Gastroesophageal sphincter (tissue), 4 donors: ENCODE data around the gene CDC42. TPM values are rescaled to one million over a fixed set of nuclear protein-coding genes. Genes with fewer than 3 reads are reported as not detected.

ENCODE experiments used
- ATAC-seq: fragments of 150-250 bp; one replicate; pipeline ENCODE4 v1.9.1; 2016; ENCODE audit warnings: mild to moderate bottlenecking, moderate library complexity
- H3K27ac ChIP-seq, 4 donors: fragments of 200-600 bp; sonication (generic) in 3 of 4; 1 replicate in 3 of 4; 2 replicates in 1 of 4; pipeline ENCODE4 v1.5.1; 2016 to 2019
- H3K27me3 ChIP-seq: fragments of 200-600 bp; sonication (generic); one replicate; pipeline ENCODE4 v1.5.1; 2019
- H3K36me3 ChIP-seq, 2 donors: fragments of 200-600 bp; sonication (generic); one replicate each; pipeline ENCODE4 v1.5.1; 2019; ENCODE audit warnings: control low read depth in 1 of 2
- H3K4me1 ChIP-seq, 3 donors: fragments of 200-600 bp; sonication (generic); 1 replicate in 2 of 3; 2 replicates in 1 of 3; pipeline ENCODE4 v1.5.1; 2016 to 2019; ENCODE audit warnings: control low read depth in 2 of 3
- H3K4me3 ChIP-seq, 2 donors: fragments of 200-600 bp; sonication (generic); one replicate each; pipeline ENCODE4 v1.5.1; 2019; ENCODE audit warnings: mild to moderate bottlenecking in 1 of 2, moderate library complexity in 1 of 2
- H3K9me3 ChIP-seq, 3 donors: fragments of 200-600 bp; sonication (generic); one replicate each; pipeline ENCODE4 v1.5.1; 2017 to 2019; ENCODE audit warnings: control low read depth in 2 of 3
- CTCF ChIP-seq, 4 experiments: fragments of 200-600 bp in 2 of 4; fragments of 450-650 bp in 2 of 4; sonication (generic) in 1 of 4; IDR thresholded peaks; one replicate each; pipeline ENCODE4 v1.5.1; 2017 to 2019; ENCODE audit warnings: antibody characterized with exemption in 4 of 4, mild to moderate bottlenecking in 2 of 4, moderate library complexity in 2 of 4
- EP300 ChIP-seq: sonication (generic); formaldehyde crosslinking; IDR thresholded peaks from one replicate; pipeline ENCODE4 v1.6.1; 2017; ENCODE audit warnings: antibody characterized with exemption, mild to moderate bottlenecking
- POLR2A ChIP-seq, 2 donors: fragments of 450-650 bp; IDR thresholded peaks; one replicate each; pipeline ENCODE4 v1.6.1; 2017; ENCODE audit warnings: antibody characterized with exemption in 2 of 2, mild to moderate bottlenecking in 2 of 2, moderate library complexity in 1 of 2
- POLR2AphosphoS5 ChIP-seq: sonication (generic); formaldehyde crosslinking; IDR thresholded peaks from one replicate; pipeline ENCODE4 v1.6.1; 2017; ENCODE audit warnings: antibody characterized with exemption
- WGBS, 2 donors: methylation state at CpG; one replicate each; pipeline ENCODE4 v1.1.5; 2018; ENCODE audit warnings: low coverage in 1 of 2; 5-methylcytosine and 5-hydroxymethylcytosine counted together
- total RNA-seq, 4 donors: library from RNA; depleted of rRNA; stranded (reverse); fragments of >200 nt; gene quantifications; one replicate each; pipeline ENCODE4 v1.1.0, GENCODE V29; 2016

Gene CDC42
- total RNA-seq, 4 donors from 2014 or later: 190 to 309 (median 205) TPM

- H3K27me3 ChIP-seq: no peaks in the 10 kb centered on the region
- H3K4me3 ChIP-seq: no peak overlapping the region
- no peak overlapping the region for H3K27ac ChIP-seq
- 100% methylated on average over 2 to 4 of the region's 8 CpGs for WGBS, 2 donors
- no peak for ATAC-seq
- H3K36me3 ChIP-seq: peaks cover 0 to 9% of the 10 kb centered on the region in 2 donors
- H3K4me1 ChIP-seq: no peaks in the 10 kb centered on the region
- TF ChIP-seq POLR2A (IDR thresholded peaks at IDR 0.05) (no peak), CTCF (IDR thresholded peaks at IDR 0.05) (no peak), POLR2AphosphoS5 (no peak), EP300 (no peak)
- no peaks in the 10 kb centered on the region for H3K9me3 ChIP-seq
These were observed 72.2 kb downstream of the CDC42 start for GRCh38 chr1:22124592-22125229.

GRCh38 chr1:22126531-22126930 is 74.0 kb downstream of the CDC42 start:
- WGBS, 2 donors: 88% methylated on average over 1 of the region's 12 CpGs; no CpG with 5 or more reads in 1 of the 2 donors
- no peaks in the 10 kb centered on the region for H3K4me1 ChIP-seq
- H3K4me3 ChIP-seq: no peak overlapping the region
- TF ChIP-seq EP300 (no peak), POLR2AphosphoS5 (no peak), POLR2A (IDR thresholded peaks at IDR 0.05) (no peak), CTCF (IDR thresholded peaks at IDR 0.05) (no peak)
- H3K36me3 ChIP-seq: no peaks in the 10 kb centered on the region
- H3K9me3 ChIP-seq: no peaks in the 10 kb centered on the region
- no peak for ATAC-seq
- H3K27ac ChIP-seq: no peak overlapping the region
- peaks cover under 1% of the 10 kb centered on the region for H3K27me3 ChIP-seq

DNA sequence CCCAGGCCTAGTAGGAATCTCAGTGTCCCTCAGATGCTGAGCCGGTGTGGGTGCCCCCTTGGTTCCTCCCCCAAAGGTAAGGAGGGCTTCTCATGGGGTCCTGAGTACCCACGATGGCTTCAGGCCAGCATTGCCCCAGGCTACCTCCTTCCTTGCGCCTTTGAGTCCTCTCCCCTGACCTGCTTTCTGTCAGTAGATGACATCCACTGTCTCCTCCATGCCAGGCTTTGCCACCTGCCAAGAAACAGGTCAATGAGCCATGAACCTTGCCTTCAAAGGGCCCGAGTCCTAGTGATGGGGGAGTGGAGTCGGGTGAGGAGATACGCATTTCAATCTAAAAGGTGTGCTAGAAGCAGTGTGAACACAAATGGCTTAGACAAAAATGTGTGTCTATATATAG is 74.7 kb downstream of the CDC42 start:
- ATAC-seq: no peak
- WGBS, 2 donors: 90% methylated on average over 5 of the region's 6 CpGs; no CpG with 5 or more reads in 1 of the 2 donors

GRCh38 chr1:22127731-22128130 is 75.2 kb downstream of the CDC42 start:
- no peaks in the 10 kb centered on the region for H3K9me3 ChIP-seq
- H3K27me3 ChIP-seq: peaks cover 8% of the 10 kb centered on the region
- no peak overlapping the region for H3K27ac ChIP-seq
- H3K36me3 ChIP-seq: no peaks in the 10 kb centered on the region
- WGBS, 2 donors: 69 to 100% methylated on average over 2 of the region's 3 CpGs
- H3K4me3 ChIP-seq: no peak overlapping the region
- ATAC-seq: no peak
- peaks cover 0 to 12% (median 0%) of the 10 kb centered on the region in 3 donors for H3K4me1 ChIP-seq
- no peak for TF ChIP-seq EP300

More for the DNA sequence above, 74.7 kb downstream of the CDC42 start:
- Histone ChIP-seq H3K9me3 (no peaks in the 10 kb centered on the region), H3K4me1 (peaks cover 0 to 7% (median 0%) of the 10 kb centered on the region in 3 donors), H3K27ac (no peak overlapping the region), H3K36me3 (no peaks in the 10 kb centered on the region), H3K4me3 (no peak overlapping the region), H3K27me3 (peaks cover 8% of the 10 kb centered on the region)
- TF ChIP-seq POLR2AphosphoS5 (no peak), CTCF (IDR thresholded peaks at IDR 0.05) (no peak), POLR2A (IDR thresholded peaks at IDR 0.05) (no peak), EP300 (no peak)

DNA sequence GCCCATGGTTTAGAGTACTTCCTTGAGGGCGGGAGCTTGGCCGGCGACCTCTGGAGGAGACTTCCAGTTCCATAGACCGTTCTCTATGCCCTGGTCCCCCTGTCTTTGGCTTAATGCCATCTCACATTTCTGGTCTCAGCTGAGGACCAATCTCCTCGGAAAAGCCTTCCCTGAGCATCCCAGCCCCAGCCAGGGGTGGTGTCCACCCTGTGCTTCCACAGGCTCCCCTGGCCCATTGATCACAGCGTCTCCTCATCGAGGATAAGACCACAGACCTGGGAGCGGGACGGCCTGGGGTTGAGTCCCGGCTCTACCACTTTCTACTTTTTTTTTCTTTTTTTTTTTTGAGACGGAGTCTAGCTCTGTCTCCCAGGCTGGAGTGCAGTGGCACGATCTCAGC is 75.9 kb downstream of the CDC42 start:
- whole genome bisulfite sequencing, 2 donors: 23% methylated on average over 3 of the region's 12 CpGs; no CpG with 5 or more reads in 1 of the 2 donors
- no peak for ATAC-seq
- Histone ChIP-seq H3K27me3 (peaks cover 8% of the 10 kb centered on the region), H3K36me3 (no peaks in the 10 kb centered on the region), H3K27ac (no peak overlapping the region), H3K4me3 (no peak overlapping the region), H3K9me3 (no peaks in the 10 kb centered on the region), H3K4me1 (peaks cover 0 to 12% (median 0%) of the 10 kb centered on the region in 3 donors)
- TF ChIP-seq POLR2AphosphoS5 (no peak), EP300 (no peak), POLR2A (IDR thresholded peaks at IDR 0.05) (no peak), CTCF (IDR thresholded peaks at IDR 0.05) (no peak)
